OCI-LY1 (cell line): ENCODE data around the gene WWOX.

ENCODE experiments used
- EZH2 ChIP-seq: fragments of 200-600 bp; sonication (generic), shearing (Covaris generic); IDR thresholded peaks from 2 replicates; pipeline ENCODE4 v1.8.0; 2017; ENCODE audit warnings: borderline replicate concordance, mixed run types, mild to moderate bottlenecking, antibody characterized with exemption, low read length, moderate library complexity, mixed read lengths
- TF ChIP-seq, protein P1 (sequence below): fragments of 200-600 bp; sonication (generic), shearing (Covaris generic); IDR thresholded peaks from 2 replicates; pipeline ENCODE4 v1.5.1; 2017; ENCODE audit warnings: mild to moderate bottlenecking, antibody characterized with exemption, low read length, moderate library complexity, mixed read lengths

DNA sequence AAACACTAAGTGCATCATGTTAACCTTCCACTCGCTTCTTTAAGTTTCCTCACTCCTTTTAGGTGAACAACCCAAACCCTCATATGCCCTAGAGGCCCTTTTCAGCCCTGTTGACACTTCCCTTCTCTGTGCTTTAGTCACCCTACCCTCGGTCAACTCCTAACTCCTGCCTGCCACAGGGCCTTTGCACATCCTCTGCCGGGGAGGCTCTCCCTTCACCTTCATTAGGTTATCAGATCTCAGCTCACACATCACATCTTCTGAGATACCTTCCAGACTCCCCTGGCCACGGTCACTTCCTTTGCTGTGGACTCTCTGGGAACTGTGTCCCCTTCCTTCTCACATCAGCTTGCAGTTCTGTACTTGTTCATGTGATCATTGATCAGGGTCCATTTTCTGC, 926.7 kb downstream of the WWOX start:
- TF ChIP-seq, protein P1, sequence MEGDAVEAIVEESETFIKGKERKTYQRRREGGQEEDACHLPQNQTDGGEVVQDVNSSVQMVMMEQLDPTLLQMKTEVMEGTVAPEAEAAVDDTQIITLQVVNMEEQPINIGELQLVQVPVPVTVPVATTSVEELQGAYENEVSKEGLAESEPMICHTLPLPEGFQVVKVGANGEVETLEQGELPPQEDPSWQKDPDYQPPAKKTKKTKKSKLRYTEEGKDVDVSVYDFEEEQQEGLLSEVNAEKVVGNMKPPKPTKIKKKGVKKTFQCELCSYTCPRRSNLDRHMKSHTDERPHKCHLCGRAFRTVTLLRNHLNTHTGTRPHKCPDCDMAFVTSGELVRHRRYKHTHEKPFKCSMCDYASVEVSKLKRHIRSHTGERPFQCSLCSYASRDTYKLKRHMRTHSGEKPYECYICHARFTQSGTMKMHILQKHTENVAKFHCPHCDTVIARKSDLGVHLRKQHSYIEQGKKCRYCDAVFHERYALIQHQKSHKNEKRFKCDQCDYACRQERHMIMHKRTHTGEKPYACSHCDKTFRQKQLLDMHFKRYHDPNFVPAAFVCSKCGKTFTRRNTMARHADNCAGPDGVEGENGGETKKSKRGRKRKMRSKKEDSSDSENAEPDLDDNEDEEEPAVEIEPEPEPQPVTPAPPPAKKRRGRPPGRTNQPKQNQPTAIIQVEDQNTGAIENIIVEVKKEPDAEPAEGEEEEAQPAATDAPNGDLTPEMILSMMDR = no peak
- TF ChIP-seq EZH2 = no peak
